Liver (tissue), 9 donors: ENCODE data around the gene ZNF585A. TPM values are rescaled to one million over a fixed set of nuclear protein-coding genes. Genes with fewer than 3 reads are reported as not detected.

Experiments used
- DNase-seq: peaks from one replicate; pipeline ENCODE4 v3.0.0-alpha.2; 2017; ENCODE audit warnings: low spot score
- H3K27ac ChIP-seq, 2 donors: one replicate each; pipeline ENCODE4 v1.7.0; 2013; ENCODE audit warnings: inconsistent platforms in 2 of 2, low read length in 2 of 2, control low read depth in 1 of 2, low read depth in 1 of 2, mild to moderate bottlenecking in 1 of 2
- H3K27me3 ChIP-seq, 4 donors: one replicate each; pipeline versions ENCODE4 v1.6.1 to v1.7.0; 2013; ENCODE audit warnings: low read length in 3 of 4, inconsistent platforms in 1 of 4, mild to moderate bottlenecking in 1 of 4, moderate library complexity in 1 of 4; ENCODE audit not compliant: control insufficient read depth in 4 of 4, insufficient read depth in 4 of 4
- H3K36me3 ChIP-seq, 4 donors: one replicate each; pipeline versions ENCODE4 v1.6.1 to v1.7.0; 2013; ENCODE audit warnings: low read length in 3 of 4, mild to moderate bottlenecking in 3 of 4, low read depth in 1 of 4, moderate library complexity in 1 of 4; ENCODE audit not compliant: control insufficient read depth in 4 of 4, insufficient read depth in 3 of 4
- H3K4me1 ChIP-seq, 4 donors: one replicate each; pipeline versions ENCODE4 v1.6.1 to v1.7.0; 2013; ENCODE audit warnings: low read length in 3 of 4, mild to moderate bottlenecking in 3 of 4, moderate library complexity in 1 of 4; ENCODE audit not compliant: control insufficient read depth in 4 of 4, insufficient read depth in 4 of 4
- H3K4me3 ChIP-seq, 3 donors: one replicate each; pipeline versions ENCODE4 v1.6.1 to v1.7.0; 2013; ENCODE audit warnings: low read length in 3 of 3, control low read depth in 1 of 3, low read depth in 1 of 3, mild to moderate bottlenecking in 1 of 3
- H3K9ac ChIP-seq, 2 donors: one replicate each; pipeline ENCODE4 v1.7.0; 2013; ENCODE audit warnings: low read length in 2 of 2, mild to moderate bottlenecking in 2 of 2, moderate library complexity in 2 of 2, control low read depth in 1 of 2, low read depth in 1 of 2
- H3K9me3 ChIP-seq, 4 donors: one replicate each; pipeline versions ENCODE4 v1.6.1 to v1.7.0; 2013; ENCODE audit warnings: low read length in 3 of 4; ENCODE audit not compliant: control insufficient read depth in 4 of 4
- ATF3 ChIP-seq: IDR thresholded peaks from 2 replicates; pipeline ENCODE4 v1.6.1; 2016; ENCODE audit warnings: antibody characterized with exemption
- CTCF ChIP-seq: fragments of 150-350 bp; IDR thresholded peaks from 2 replicates; pipeline ENCODE4 v1.5.1; 2017; ENCODE audit warnings: improper control_type of control experiment, low read depth, low read length; ENCODE audit not compliant: missing input control
- EGR1 ChIP-seq, 2 donors: IDR thresholded peaks; 2 replicates each; pipeline ENCODE4 v1.6.1; 2016 to 2018; ENCODE audit warnings: antibody characterized with exemption in 2 of 2, low read depth in 2 of 2
- FOXA1 ChIP-seq: IDR thresholded peaks from 2 replicates; pipeline ENCODE4 v1.6.1; 2016; ENCODE audit warnings: antibody characterized with exemption
- FOXA2 ChIP-seq: IDR thresholded peaks from 2 replicates; pipeline ENCODE4 v1.6.1; 2016; ENCODE audit warnings: antibody characterized with exemption
- GABPA ChIP-seq, 2 donors: IDR thresholded peaks in 1 of 2; conservative IDR thresholded peaks in 1 of 2; 2 replicates each; pipeline ENCODE4 v1.6.1; 2016; ENCODE audit warnings: antibody characterized with exemption in 2 of 2, mild to moderate bottlenecking in 1 of 2, moderate library complexity in 1 of 2
- HNF4A ChIP-seq, 2 donors: conservative IDR thresholded peaks; 2 replicates each; pipeline ENCODE4 v1.6.1; 2016; ENCODE audit warnings: antibody characterized with exemption in 2 of 2, mild to moderate bottlenecking in 2 of 2
- HNF4G ChIP-seq: IDR thresholded peaks from 2 replicates; pipeline ENCODE4 v1.6.1; 2016; ENCODE audit warnings: antibody characterized with exemption
- JUND ChIP-seq, 2 donors: IDR thresholded peaks; 2 replicates each; pipeline ENCODE4 v1.6.1; 2016; ENCODE audit warnings: antibody characterized with exemption in 2 of 2
- MAX ChIP-seq: IDR thresholded peaks from 2 replicates; pipeline ENCODE4 v1.6.1; 2016; ENCODE audit warnings: antibody characterized with exemption
- NR2F2 ChIP-seq: IDR thresholded peaks from 2 replicates; pipeline ENCODE4 v1.6.1; 2016; ENCODE audit warnings: antibody characterized with exemption
- RAD21 ChIP-seq, 2 donors: IDR thresholded peaks; 2 replicates each; pipeline ENCODE4 v1.6.1; 2016; ENCODE audit warnings: antibody characterized with exemption in 2 of 2, mild to moderate bottlenecking in 2 of 2
- REST ChIP-seq: IDR thresholded peaks from 2 replicates; pipeline ENCODE4 v1.6.1; 2016; ENCODE audit warnings: antibody characterized with exemption, mild to moderate bottlenecking
- RXRA ChIP-seq, 2 donors: IDR thresholded peaks; 2 replicates each; pipeline ENCODE4 v1.6.1; 2017 to 2018; ENCODE audit warnings: antibody characterized with exemption in 2 of 2, mild to moderate bottlenecking in 1 of 2
- SP1 ChIP-seq: IDR thresholded peaks from 2 replicates; pipeline ENCODE4 v1.6.1; 2018; ENCODE audit warnings: antibody characterized with exemption, mild to moderate bottlenecking
- TAF1 ChIP-seq: conservative IDR thresholded peaks from 2 replicates; pipeline ENCODE4 v1.6.1; 2016; ENCODE audit warnings: antibody characterized with exemption, mild to moderate bottlenecking
- YY1 ChIP-seq: IDR thresholded peaks from 2 replicates; pipeline ENCODE4 v1.6.1; 2016; ENCODE audit warnings: antibody characterized with exemption, mild to moderate bottlenecking
- ZBTB33 ChIP-seq: IDR thresholded peaks from 2 replicates; pipeline ENCODE4 v1.6.1; 2016; ENCODE audit warnings: antibody characterized with exemption
- WGBS: extraction: QIAGEN DNeasy Blood & Tissue Kit; methylation state at CpG from one replicate; pipeline ENCODE4 v1.1.7; 2013; 5-methylcytosine and 5-hydroxymethylcytosine counted together
- polyA plus RNA-seq, 2 donors: library from polyadenylated mRNA; stranded (reverse) in 1 of 2; unstranded in 1 of 2; fragments of 200-250 nt in 1 of 2; fragments of >200 nt in 1 of 2; fragmentation: Nextera tagmentation in 1 of 2; extraction: Ambion mirVana in 1 of 2; gene quantifications; one replicate each; pipeline versions ENCODE4 v1.2.1 to v1.2.3, GENCODE V29; 2013 to 2015
- total RNA-seq, 2 donors: library from RNA; depleted of rRNA; stranded (reverse); fragments of >200 nt; gene quantifications; one replicate each; pipeline ENCODE4 v1.2.3, GENCODE V29; 2014
- donor health status: healthy.
- donor health status: healthy.
- donor health status: healthy.
- donor health status: healthy.
- donor health status: healthy.

Gene ZNF585A
- total and polyA plus RNA-seq, 4 donors: 1.9 to 4.2 (median 3.2) TPM

- H3K36me3 ChIP-seq: peaks cover 2 to 15% (median 11%) of the 10 kb centered on the region in 4 donors
- H3K9ac ChIP-seq: peak overlapping the region in 1 of 2 donors; percentile 62
- peaks cover 0 to 8% (median 5%) of the 10 kb centered on the region in 4 donors for H3K9me3 ChIP-seq
- peaks cover 0 to 13% (median 9%) of the 10 kb centered on the region in 4 donors for H3K4me1 ChIP-seq
- TF ChIP-seq RXRA (IDR thresholded peaks at IDR 0.05) (no peak), JUND (IDR thresholded peaks at IDR 0.05) (no peak), NR2F2 (no peak), FOXA1 (no peak), REST (no peak), MAX (no peak), EGR1 (IDR thresholded peaks at IDR 0.05; ENCODE audit: low read depth in 2 of 2) (no peak), HNF4A (conservative IDR thresholded peaks at IDR 0.05) (no peak), SP1 (no peak), ZBTB33 (no peak), YY1 (no peak), FOXA2 (no peak)
- peak overlapping the region; percentile 83 to 96 for H3K27ac ChIP-seq
- no peak for DNase-seq
- no peaks in the 10 kb centered on the region for H3K27me3 ChIP-seq
- under 1% methylated on average over 7 of the region's 7 CpGs for WGBS
- peak overlapping the region; percentile 76 to 80 (median 76) for H3K4me3 ChIP-seq
Observed at GRCh38 chr19:37217480-37217774, 44.9 kb upstream of the ZNF585A start.

- no peaks in the 10 kb centered on the region for H3K4me1 ChIP-seq
- no peak overlapping the region for H3K27ac ChIP-seq
- H3K36me3 ChIP-seq: peaks cover 5 to 36% (median 29%) of the 10 kb centered on the region in 4 donors
- H3K4me3 ChIP-seq: no peak overlapping the region
- no peak overlapping the region for H3K9ac ChIP-seq
- no peak for DNase-seq
- peaks cover 7 to 33% (median 12%) of the 10 kb centered on the region in 4 donors for H3K9me3 ChIP-seq
- 95% methylated on average over 2 of the region's 2 CpGs for WGBS
- no peak for TF ChIP-seq FOXA1
- TF ChIP-seq FOXA2: no peak
- TF ChIP-seq JUND (IDR thresholded peaks at IDR 0.05): no peak
- TF ChIP-seq SP1: no peak
- no peak for TF ChIP-seq REST
- no peak for TF ChIP-seq RXRA (IDR thresholded peaks at IDR 0.05)
- no peak for TF ChIP-seq YY1
- no peak for TF ChIP-seq GABPA (IDR thresholded peaks at IDR 0.05 in 1 of 2, conservative IDR thresholded peaks at IDR 0.05 in 1 of 2)
- no peak for TF ChIP-seq CTCF
- TF ChIP-seq EGR1 (IDR thresholded peaks at IDR 0.05; ENCODE audit: low read depth in 2 of 2): no peak
- TF ChIP-seq HNF4G: no peak
- no peak for TF ChIP-seq RAD21 (IDR thresholded peaks at IDR 0.05)
- TF ChIP-seq TAF1: no peak
- no peak for TF ChIP-seq MAX
- no peak for TF ChIP-seq ATF3
- no peak for TF ChIP-seq HNF4A (conservative IDR thresholded peaks at IDR 0.05)
- no peak for TF ChIP-seq NR2F2
- H3K27me3 ChIP-seq: no peaks in the 10 kb centered on the region
Observed at GRCh38 chr19:37197768-37198167, 25.3 kb upstream of the ZNF585A start.
